Lower leg skin (tissue), 4 donors: Measurements from ENCODE around the gene ZNF484. TPM values are rescaled to one million over a fixed set of nuclear protein-coding genes. Genes with fewer than 3 reads are reported as not detected.

Experiments used
- DNase-seq, 2 donors: peaks; one replicate each; pipeline ENCODE4 v3.0.0-alpha.2; 2019; ENCODE audit warnings: low spot score in 2 of 2
- H3K4me3 ChIP-seq: fragments of 200-600 bp; sonication (generic); 2 replicates; pipeline ENCODE4 v1.5.1; 2017; ENCODE audit warnings: mild to moderate bottlenecking, low read depth; ENCODE audit not compliant: poor library complexity, severe bottlenecking
- CTCF ChIP-seq, 3 donors: fragments of 450-650 bp; IDR thresholded peaks; one replicate each; pipeline ENCODE4 v1.5.1; 2016; ENCODE audit warnings: antibody characterized with exemption in 3 of 3, mild to moderate bottlenecking in 3 of 3, moderate library complexity in 2 of 3
- POLR2A ChIP-seq, 2 donors: fragments of 450-650 bp; IDR thresholded peaks; one replicate each; pipeline ENCODE4 v1.6.1; 2016 to 2017; ENCODE audit warnings: antibody characterized with exemption in 2 of 2, mild to moderate bottlenecking in 1 of 2, moderate library complexity in 1 of 2
- WGBS, 2 donors: methylation state at CpG; one replicate each; pipeline ENCODE4 v1.1.5; 2018; 5-methylcytosine and 5-hydroxymethylcytosine counted together
- intact Hi-C: fragments of 100-400 bp; cut with DNase I; formaldehyde crosslinking; loops from one replicate; pipeline ENCODE4 v1.15.0; 2023; ENCODE audit warnings: low total_unique reads
- total RNA-seq, 4 donors: library from RNA; depleted of rRNA; stranded (reverse); fragments of >200 nt; gene quantifications; one replicate each; pipeline ENCODE4 v1.1.0, GENCODE V29; 2016

ZNF484 gene
- total RNA-seq, 4 donors from 2014 or later, result 4.4 to 8.9 (median 5.0) TPM

- intact Hi-C loops, result no loop called here
- WGBS, 2 donors, result 59 to 64% methylated on average over 9 of the region's 9 CpGs
- DNase-seq, result no peak
- no peak overlapping the region for H3K4me3 ChIP-seq
- TF ChIP-seq CTCF (IDR thresholded peaks at IDR 0.05) (no peak), POLR2A (IDR thresholded peaks at IDR 0.05) (no peak)
Observed at GRCh38 chr9:92795598-92796336, 82.1 kb downstream of the ZNF484 start.

Other genes starting within 250 kb of the ZNF484 start
- gene IPPK, start 207.9 kb downstream of the ZNF484 start, total RNA-seq, result 10 to 100 TPM; 49.2 to 71.5 (median 54.4) TPM
- 100 to 1,000 TPM; 177 to 182 (median 180) TPM for gene BICD2, start 113.2 kb downstream of the ZNF484 start, total RNA-seq
- gene FGD3, start 69.5 kb upstream of the ZNF484 start, total RNA-seq, result 10 to 100 TPM in 1 of 4 donors, 1 to 10 TPM in 3; 3.4 to 11.6 (median 5.7) TPM
- 1 to 10 TPM; 2.8 to 8.1 (median 5.6) TPM for gene SUSD3, start 180.7 kb upstream of the ZNF484 start, total RNA-seq
- gene CARD19, start 218.2 kb upstream of the ZNF484 start, total RNA-seq, result 10 to 100 TPM; 45.6 to 67.7 (median 60.7) TPM